Spleen (tissue), 7 donors: ENCODE data around the gene FKRP.
"Not testable (repeated sequence)": the region's sequence is repeated elsewhere in the genome, so short reads cannot be mapped to it uniquely, and the experiment has no call there.

Experiments used
- CTCF ChIP-seq, 11 experiments: fragments of 200-600 bp in 7 of 11; fragments of 450-650 bp in 4 of 11; sonication (generic) in 4 of 11; IDR thresholded peaks in 8 of 11; conservative IDR thresholded peaks in 3 of 11; 1 replicate in 7 of 11; 2 replicates in 4 of 11; pipeline versions ENCODE4 v1.4.0 to v1.8.0; 2016 to 2021; ENCODE audit warnings: antibody characterized with exemption in 11 of 11, inconsistent platforms in 4 of 11, mild to moderate bottlenecking in 1 of 11
- POLR2A ChIP-seq, 3 donors: fragments of 450-650 bp; IDR thresholded peaks; one replicate each; pipeline ENCODE4 v1.5.1; 2017; ENCODE audit warnings: antibody characterized with exemption in 3 of 3, mild to moderate bottlenecking in 1 of 3
- POLR2AphosphoS5 ChIP-seq, 3 donors: sonication (generic); formaldehyde crosslinking; IDR thresholded peaks; one replicate each; pipeline ENCODE4 v1.5.1; 2017; ENCODE audit warnings: antibody characterized with exemption in 3 of 3
- donor health status: DM: no; HTN: no; CAD: no; lungs with moderate emphysema.
- donor health status: DM: no; HTN: no; CAD: no.
- donor health status: DM: no; HTN: no; CAD: no.

- not testable (repeated sequence) for TF ChIP-seq POLR2A (IDR thresholded peaks at IDR 0.05); POLR2AphosphoS5 (IDR thresholded peaks at IDR 0.05); CTCF (IDR thresholded peaks at IDR 0.05 in 8 of 11, conservative IDR thresholded peaks at IDR 0.05 in 3 of 11)
These were observed 58.6 kb downstream of the FKRP start for GRCh38 chr19:46804432-46804831.
